Cardiac muscle cell (in vitro differentiated cells and primary cell): ENCODE measurements around the gene FAM83E. TPM values are rescaled to one million over a fixed set of nuclear protein-coding genes. Genes with fewer than 3 reads are reported as not detected.

Source experiments
- DNase-seq, 2 donors: peaks; one replicate each; pipeline versions ENCODE4 v3.0.0 to v3.0.0-alpha.2; 2010 to 2017; ENCODE audit warnings: low read depth in 1 of 2, low spot score in 1 of 2
- H3K27ac ChIP-seq: fragments of 200-600 bp; sonication (generic); 2 replicates; pipeline ENCODE4 v1.5.1; 2016
- H3K27me3 ChIP-seq: fragments of 200-600 bp; sonication (generic); 2 replicates; pipeline ENCODE4 v1.6.0; 2016; ENCODE audit warnings: control low read depth
- H3K36me3 ChIP-seq: fragments of 200-600 bp; sonication (generic); 2 replicates; pipeline ENCODE4 v1.5.1; 2016; ENCODE audit warnings: control low read depth
- H3K4me1 ChIP-seq: fragments of 200-600 bp; sonication (generic); 2 replicates; pipeline ENCODE4 v1.8.1; 2017; ENCODE audit warnings: low read depth, mild to moderate bottlenecking, mixed run types
- H3K4me3 ChIP-seq: fragments of 200-600 bp; sonication (generic); 2 replicates; pipeline ENCODE4 v1.5.1; 2016; ENCODE audit warnings: mild to moderate bottlenecking
- H3K9me3 ChIP-seq: fragments of 200-600 bp; sonication (generic); 2 replicates; pipeline ENCODE4 v1.5.1; 2017; ENCODE audit warnings: low read depth, mild to moderate bottlenecking, control low read depth
- CTCF ChIP-seq: IDR thresholded peaks from 2 replicates; pipeline ENCODE4 v1.5.1; 2012; ENCODE audit warnings: low read depth, mild to moderate bottlenecking, low read length
- polyA plus RNA-seq: library from polyadenylated mRNA; unstranded; fragments of >200 nt; fragmentation: Nextera tagmentation; extraction: Ambion mirVana; gene quantifications from 2 replicates; pipeline ENCODE4 v1.2.1, GENCODE V29; 2016
- total RNA-seq: library from RNA; depleted of rRNA; stranded (reverse); fragments of >200 nt; gene quantifications from 2 replicates; pipeline ENCODE4 v1.2.3, GENCODE V29; 2016

Gene FAM83E
- total and polyA plus RNA-seq, 2 experiments from 2014 or later, result 0.60 TPM; not detected in 1

- no peak for TF ChIP-seq CTCF
- H3K4me3 ChIP-seq, result no peak overlapping the region
Observed at GRCh38 chr19:48569814-48570213, 45.1 kb downstream of the FAM83E start.

GRCh38 chr19:48568345-48568886 lies 46.5 kb downstream of the FAM83E start:
- peaks cover 5% of the 10 kb centered on the region for H3K4me1 ChIP-seq
- peak; percentile 23 to 91 for DNase-seq
- H3K27me3 ChIP-seq, result no peaks in the 10 kb centered on the region
- no peak overlapping the region for H3K4me3 ChIP-seq
- H3K27ac ChIP-seq, result no peak overlapping the region
- H3K9me3 ChIP-seq, result no peaks in the 10 kb centered on the region
- no peak for TF ChIP-seq CTCF
- H3K36me3 ChIP-seq, result no peaks in the 10 kb centered on the region

More at GRCh38 chr19:48569814-48570213, 45.1 kb downstream of the FAM83E start:
- no peaks in the 10 kb centered on the region for H3K9me3 ChIP-seq
- no peak overlapping the region for H3K27ac ChIP-seq
- H3K36me3 ChIP-seq, result no peaks in the 10 kb centered on the region
- DNase-seq, result peak in 1 of 2 donors; percentile 24
- no peaks in the 10 kb centered on the region for H3K27me3 ChIP-seq
- H3K4me1 ChIP-seq, result peaks cover 5% of the 10 kb centered on the region

- peak in 1 of 2 donors; percentile 40 for DNase-seq
- Histone ChIP-seq H3K27me3 (no peaks in the 10 kb centered on the region), H3K4me1 (peaks cover 5% of the 10 kb centered on the region), H3K9me3 (no peaks in the 10 kb centered on the region), H3K27ac (no peak overlapping the region), H3K36me3 (no peaks in the 10 kb centered on the region), H3K4me3 (no peak overlapping the region)
- no peak for TF ChIP-seq CTCF
Observed at GRCh38 chr19:48565090-48565489, 49.8 kb downstream of the FAM83E start.

Other genes starting within 250 kb of the FAM83E start
- gene KDELR1, start 223.5 kb downstream of the FAM83E start, total RNA-seq, result 137 and 159 TPM in 2 replicates
- gene KDELR1, start 223.5 kb downstream of the FAM83E start, polyA plus RNA-seq, result 186 and 218 TPM in 2 replicates
- gene GRIN2D, start 221.4 kb downstream of the FAM83E start, total RNA-seq, result 2.7 and 3.2 TPM in 2 replicates
- gene GRIN2D, start 221.4 kb downstream of the FAM83E start, polyA plus RNA-seq, result 3.5 and 3.9 TPM in 2 replicates
- 24.2 and 36.5 TPM in 2 replicates for gene GRWD1, start 169.1 kb downstream of the FAM83E start, total RNA-seq
- 36.3 and 38.6 TPM in 2 replicates for gene GRWD1, start 169.1 kb downstream of the FAM83E start, polyA plus RNA-seq
- 0.56 and 1.7 TPM in 2 replicates for gene KCNJ14, start 159.5 kb downstream of the FAM83E start, total RNA-seq
- 0.61 and 1.5 TPM in 2 replicates for gene KCNJ14, start 159.5 kb downstream of the FAM83E start, polyA plus RNA-seq
- 179 and 211 TPM in 2 replicates for gene CYTH2, start 145.7 kb downstream of the FAM83E start, total RNA-seq
- 103 and 138 TPM in 2 replicates for gene CYTH2, start 145.7 kb downstream of the FAM83E start, polyA plus RNA-seq
- gene LMTK3, start 103.2 kb downstream of the FAM83E start, total RNA-seq, result 3.0 and 7.4 TPM in 2 replicates
- 1.1 and 2.2 TPM in 2 replicates for gene LMTK3, start 103.2 kb downstream of the FAM83E start, polyA plus RNA-seq
- gene SULT2B1, start 62.9 kb downstream of the FAM83E start, total RNA-seq, result not detected in 2 replicates
- 0.20 and 0.85 TPM in 2 replicates for gene SULT2B1, start 62.9 kb downstream of the FAM83E start, polyA plus RNA-seq
- gene SPACA4, start 8.3 kb downstream of the FAM83E start, total RNA-seq, result not detected in 2 replicates
- gene SPACA4, start 8.3 kb downstream of the FAM83E start, polyA plus RNA-seq, result not detected in 2 replicates
- gene RPL18, start 4.1 kb upstream of the FAM83E start, total RNA-seq, result 3,285 and 3,429 TPM in 2 replicates
- gene RPL18, start 4.1 kb upstream of the FAM83E start, polyA plus RNA-seq, result 692 and 838 TPM in 2 replicates
- gene SPHK2, start 4.4 kb upstream of the FAM83E start, total RNA-seq, result 21.3 and 22.5 TPM in 2 replicates
- 18.5 and 25.3 TPM in 2 replicates for gene SPHK2, start 4.4 kb upstream of the FAM83E start, polyA plus RNA-seq
- gene DBP, start 22.3 kb upstream of the FAM83E start, total RNA-seq, result 16.0 and 30.0 TPM in 2 replicates
- gene DBP, start 22.3 kb upstream of the FAM83E start, polyA plus RNA-seq, result 23.3 and 41.6 TPM in 2 replicates
- gene CA11, start 31.1 kb upstream of the FAM83E start, total RNA-seq, result 11.9 and 15.6 TPM in 2 replicates
- 26.3 and 30.7 TPM in 2 replicates for gene CA11, start 31.1 kb upstream of the FAM83E start, polyA plus RNA-seq
- gene NTN5, start 57.9 kb upstream of the FAM83E start, total RNA-seq, result 0.07 and 4.1 TPM in 2 replicates
- gene NTN5, start 57.9 kb upstream of the FAM83E start, polyA plus RNA-seq, result 0.15 TPM in 1 of 2 replicates, not detected in the other
- gene FUT2, start 80.9 kb upstream of the FAM83E start, total RNA-seq, result not detected in 2 replicates
- 0.11 and 0.55 TPM in 2 replicates for gene FUT2, start 80.9 kb upstream of the FAM83E start, polyA plus RNA-seq
- 3.5 and 4.7 TPM in 2 replicates for gene MAMSTR, start 104.6 kb upstream of the FAM83E start, total RNA-seq
- gene MAMSTR, start 104.6 kb upstream of the FAM83E start, polyA plus RNA-seq, result 6.1 and 6.3 TPM in 2 replicates
- gene RASIP1, start 125.5 kb upstream of the FAM83E start, total RNA-seq, result 3.2 and 5.5 TPM in 2 replicates
- gene RASIP1, start 125.5 kb upstream of the FAM83E start, polyA plus RNA-seq, result 1.5 and 2.9 TPM in 2 replicates
- gene IZUMO1, start 131.8 kb upstream of the FAM83E start, total RNA-seq, result not detected in 2 replicates
- gene IZUMO1, start 131.8 kb upstream of the FAM83E start, polyA plus RNA-seq, result 0.94 TPM in 1 of 2 replicates, not detected in the other
- 0.14 and 0.21 TPM in 2 replicates for gene FUT1, start 137.6 kb upstream of the FAM83E start, total RNA-seq
- gene FUT1, start 137.6 kb upstream of the FAM83E start, polyA plus RNA-seq, result not detected in 2 replicates
- gene FGF21, start 140.4 kb upstream of the FAM83E start, total RNA-seq, result not detected in 2 replicates
- not detected in 2 replicates for gene FGF21, start 140.4 kb upstream of the FAM83E start, polyA plus RNA-seq
- 127 and 144 TPM in 2 replicates for gene BCAT2, start 196.0 kb upstream of the FAM83E start, total RNA-seq
- 154 and 157 TPM in 2 replicates for gene BCAT2, start 196.0 kb upstream of the FAM83E start, polyA plus RNA-seq
- 27.5 and 43.1 TPM in 2 replicates for gene HSD17B14, start 221.4 kb upstream of the FAM83E start, total RNA-seq
- gene HSD17B14, start 221.4 kb upstream of the FAM83E start, polyA plus RNA-seq, result 31.7 and 35.1 TPM in 2 replicates